ENCODE results near the gene CFAP45. TPM values are rescaled to one million over a fixed set of nuclear protein-coding genes. Genes with fewer than 3 reads are reported as not detected.

Gene CFAP45
- total and polyA plus RNA-seq, 7 donors, result 0.04 to 0.42 (median 0.19) TPM; not detected in 3

- Histone ChIP-seq H3K4me1 (peaks cover 8% of the 10 kb centered on the region), H3K36me3 (ENCODE audit: insufficient read depth in 1 of 2, low read depth in 1 of 2) (no peaks in the 10 kb centered on the region), H3K9me3 (no peaks in the 10 kb centered on the region), H3K27ac (no peak overlapping the region), H3K4me3 (no peak overlapping the region), H3K27me3 (ENCODE audit: insufficient read depth in 3 of 3, low read length in 2 of 3) (no peaks in the 10 kb centered on the region)
- WGBS, 3 donors, result 34 to 37% (median 37%) methylated on average over 3 of the region's 3 CpGs
- ATAC-seq (peak; percentile 64 to 86 (median 76)), DNase-seq (peak; percentile 42 to 66)
- intact Hi-C loops (cut with DNase I), result no loop called here
- TF ChIP-seq CTCF (IDR thresholded peaks at IDR 0.05), result peak; percentile 39
These were observed 70.7 kb downstream of the CFAP45 start for GRCh38 chr1:159829273-159829634.

GRCh38 chr1:159828581-159829272 lies 71.2 kb downstream of the CFAP45 start:
- H3K27me3 ChIP-seq (ENCODE audit: insufficient read depth in 3 of 3, low read length in 2 of 3), result no peaks in the 10 kb centered on the region
- H3K4me1 ChIP-seq, result peaks cover 8% of the 10 kb centered on the region
- no peak overlapping the region for H3K27ac ChIP-seq
- no peak for ATAC-seq
- H3K4me3 ChIP-seq, result no peak overlapping the region
- DNase-seq, result no peak
- 90 to 94% (median 91%) methylated on average over 11 of the region's 11 CpGs for WGBS, 3 donors
- intact Hi-C loops (cut with DNase I), result no loop called here
- no peak for TF ChIP-seq CTCF (IDR thresholded peaks at IDR 0.05)
- no peaks in the 10 kb centered on the region for H3K9me3 ChIP-seq
- no peaks in the 10 kb centered on the region for H3K36me3 ChIP-seq (ENCODE audit: insufficient read depth in 1 of 2, low read depth in 1 of 2)

GRCh38 chr1:159828176-159828575 lies 71.8 kb downstream of the CFAP45 start:
- peaks cover 8% of the 10 kb centered on the region for H3K4me1 ChIP-seq
- 84 to 97% (median 96%) methylated on average over 3 of the region's 3 CpGs for WGBS, 3 donors
- no peak for ATAC-seq
- no peak overlapping the region for H3K27ac ChIP-seq
- TF ChIP-seq CTCF (IDR thresholded peaks at IDR 0.05), result no peak
- H3K4me3 ChIP-seq, result no peak overlapping the region
- no peak for DNase-seq
- no peaks in the 10 kb centered on the region for H3K9me3 ChIP-seq
- intact Hi-C loops (cut with DNase I), result no loop called here
- no peaks in the 10 kb centered on the region for H3K27me3 ChIP-seq (ENCODE audit: insufficient read depth in 3 of 3, low read length in 2 of 3)
- no peaks in the 10 kb centered on the region for H3K36me3 ChIP-seq (ENCODE audit: insufficient read depth in 1 of 2, low read depth in 1 of 2)

- intact Hi-C loops (cut with DNase I), result no loop called here
- 95 to 98% (median 97%) methylated on average over 3 of the region's 3 CpGs for WGBS, 3 donors
- H3K27ac ChIP-seq, result no peak overlapping the region
- no peaks in the 10 kb centered on the region for H3K9me3 ChIP-seq
- H3K36me3 ChIP-seq (ENCODE audit: insufficient read depth in 1 of 2, low read depth in 1 of 2), result no peaks in the 10 kb centered on the region
- no peaks in the 10 kb centered on the region for H3K27me3 ChIP-seq (ENCODE audit: insufficient read depth in 3 of 3, low read length in 2 of 3)
- DNase-seq (no peak), ATAC-seq (no peak)
- H3K4me3 ChIP-seq, result no peak overlapping the region
- TF ChIP-seq CTCF (IDR thresholded peaks at IDR 0.05), result no peak
- peaks cover 8% of the 10 kb centered on the region for H3K4me1 ChIP-seq
These were observed 72.4 kb downstream of the CFAP45 start for GRCh38 chr1:159827549-159827948.

GRCh38 chr1:159827102-159827490 lies 72.9 kb downstream of the CFAP45 start:
- Histone ChIP-seq H3K4me3 (peak overlapping the region; percentile 2), H3K27me3 (ENCODE audit: insufficient read depth in 3 of 3, low read length in 2 of 3) (no peaks in the 10 kb centered on the region), H3K4me1 (peaks cover 8% of the 10 kb centered on the region), H3K27ac (no peak overlapping the region), H3K9me3 (no peaks in the 10 kb centered on the region), H3K36me3 (ENCODE audit: insufficient read depth in 1 of 2, low read depth in 1 of 2) (no peaks in the 10 kb centered on the region)
- no peak for TF ChIP-seq CTCF (IDR thresholded peaks at IDR 0.05)
- no peak for DNase-seq
- no peak for ATAC-seq
- 89 to 93% (median 90%) methylated on average over 6 of the region's 6 CpGs for WGBS, 3 donors
- intact Hi-C loops (cut with DNase I), result no loop called here

Measured in psoas muscle (tissue), 8 donors.